ENCODE measurements around the gene ABLIM1. TPM values are rescaled to one million over a fixed set of nuclear protein-coding genes. Genes with fewer than 3 reads are reported as not detected.

ABLIM1 gene
- total RNA-seq, 1 donor from 2014 or later = 152 TPM

DNA sequence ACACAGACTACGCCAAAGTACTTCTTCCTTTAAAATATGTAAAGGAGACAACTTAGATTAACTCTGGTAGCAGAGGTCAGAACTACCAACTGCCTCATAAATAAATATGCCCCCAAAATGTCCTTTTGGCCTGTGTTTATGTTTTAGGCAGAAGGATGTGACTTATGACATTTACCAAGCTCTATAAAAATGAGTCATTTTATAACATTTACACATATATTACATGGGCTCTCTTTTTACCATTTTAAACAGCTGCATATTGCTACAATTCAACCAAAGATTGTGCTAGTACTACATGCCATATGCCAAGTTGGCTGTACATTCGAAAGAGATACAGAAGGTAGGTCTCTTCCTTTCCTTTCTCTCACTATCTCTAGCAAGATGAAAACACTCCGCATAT lies 12.4 kb downstream of the ABLIM1 start:
- no peak for FAIRE-seq

DNA sequence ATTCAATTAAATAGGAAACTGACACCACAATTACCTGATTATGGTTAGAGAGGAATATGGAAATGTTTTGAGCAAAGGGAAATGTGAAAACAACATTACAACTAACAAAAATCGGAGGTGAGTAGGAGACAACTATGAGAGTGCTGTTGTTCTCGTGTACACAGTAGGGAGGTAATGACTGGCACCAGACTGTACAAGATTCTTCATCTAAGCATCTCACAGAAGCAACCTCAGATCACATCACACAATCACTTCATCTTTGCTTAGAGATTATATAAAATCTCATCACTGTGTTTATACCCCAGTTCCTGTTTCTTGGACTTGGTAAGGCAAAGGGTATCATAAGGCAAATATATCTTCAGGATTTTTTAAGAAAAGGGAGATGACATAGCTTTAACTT lies 14.9 kb downstream of the ABLIM1 start:
- DNase-seq (ENCODE audit: low read depth) (no peak), FAIRE-seq (no peak)
- Histone ChIP-seq H3K27me3 (ENCODE audit: control insufficient read depth, insufficient read depth, low read length) (no peaks in the 10 kb centered on the region), H3K36me3 (ENCODE audit: control insufficient read depth, insufficient read depth, low read length) (no peaks in the 10 kb centered on the region), H3K4me3 (ENCODE audit: low read depth, low read length) (no peak overlapping the region)
- TF ChIP-seq, protein P1, sequence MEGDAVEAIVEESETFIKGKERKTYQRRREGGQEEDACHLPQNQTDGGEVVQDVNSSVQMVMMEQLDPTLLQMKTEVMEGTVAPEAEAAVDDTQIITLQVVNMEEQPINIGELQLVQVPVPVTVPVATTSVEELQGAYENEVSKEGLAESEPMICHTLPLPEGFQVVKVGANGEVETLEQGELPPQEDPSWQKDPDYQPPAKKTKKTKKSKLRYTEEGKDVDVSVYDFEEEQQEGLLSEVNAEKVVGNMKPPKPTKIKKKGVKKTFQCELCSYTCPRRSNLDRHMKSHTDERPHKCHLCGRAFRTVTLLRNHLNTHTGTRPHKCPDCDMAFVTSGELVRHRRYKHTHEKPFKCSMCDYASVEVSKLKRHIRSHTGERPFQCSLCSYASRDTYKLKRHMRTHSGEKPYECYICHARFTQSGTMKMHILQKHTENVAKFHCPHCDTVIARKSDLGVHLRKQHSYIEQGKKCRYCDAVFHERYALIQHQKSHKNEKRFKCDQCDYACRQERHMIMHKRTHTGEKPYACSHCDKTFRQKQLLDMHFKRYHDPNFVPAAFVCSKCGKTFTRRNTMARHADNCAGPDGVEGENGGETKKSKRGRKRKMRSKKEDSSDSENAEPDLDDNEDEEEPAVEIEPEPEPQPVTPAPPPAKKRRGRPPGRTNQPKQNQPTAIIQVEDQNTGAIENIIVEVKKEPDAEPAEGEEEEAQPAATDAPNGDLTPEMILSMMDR (IDR thresholded peaks at IDR 0.05; ENCODE audit: insufficient read depth, low read length, severe bottlenecking) = no peak

More for the DNA sequence above, 12.4 kb downstream of the ABLIM1 start:
- H3K4me3 ChIP-seq (ENCODE audit: low read depth, low read length) = no peak overlapping the region
- no peak for DNase-seq (ENCODE audit: low read depth)
- H3K36me3 ChIP-seq (ENCODE audit: control insufficient read depth, insufficient read depth, low read length) = no peaks in the 10 kb centered on the region
- no peaks in the 10 kb centered on the region for H3K27me3 ChIP-seq (ENCODE audit: control insufficient read depth, insufficient read depth, low read length)
- TF ChIP-seq, protein P1 (IDR thresholded peaks at IDR 0.05; ENCODE audit: insufficient read depth, low read length, severe bottlenecking) = no peak

DNA sequence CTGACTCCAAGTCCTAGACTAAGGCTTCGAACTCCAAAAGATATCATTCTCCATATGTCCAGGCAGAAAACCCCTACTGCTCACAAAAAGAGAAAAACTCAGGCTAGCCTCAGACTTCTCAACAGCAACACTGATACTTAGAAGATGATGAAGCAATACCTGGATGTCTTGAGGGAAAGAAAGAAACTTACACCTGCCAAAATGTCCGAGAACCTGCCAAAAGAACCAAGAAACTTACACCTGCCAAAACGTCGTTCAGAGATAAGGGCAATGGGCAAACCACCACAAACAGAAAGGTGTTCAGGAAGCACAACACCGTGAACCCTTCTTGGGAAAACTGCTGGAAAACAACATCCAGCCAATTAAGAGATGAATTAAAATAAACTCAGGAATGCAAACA lies 15.3 kb downstream of the ABLIM1 start:
- DNase-seq (ENCODE audit: low read depth) = no peak
- no peaks in the 10 kb centered on the region for H3K27me3 ChIP-seq (ENCODE audit: control insufficient read depth, insufficient read depth, low read length)
- TF ChIP-seq, protein P1 (IDR thresholded peaks at IDR 0.05; ENCODE audit: insufficient read depth, low read length, severe bottlenecking) = no peak
- no peak for FAIRE-seq
- H3K36me3 ChIP-seq (ENCODE audit: control insufficient read depth, insufficient read depth, low read length) = no peaks in the 10 kb centered on the region
- no peak overlapping the region for H3K4me3 ChIP-seq (ENCODE audit: low read depth, low read length)

DNA sequence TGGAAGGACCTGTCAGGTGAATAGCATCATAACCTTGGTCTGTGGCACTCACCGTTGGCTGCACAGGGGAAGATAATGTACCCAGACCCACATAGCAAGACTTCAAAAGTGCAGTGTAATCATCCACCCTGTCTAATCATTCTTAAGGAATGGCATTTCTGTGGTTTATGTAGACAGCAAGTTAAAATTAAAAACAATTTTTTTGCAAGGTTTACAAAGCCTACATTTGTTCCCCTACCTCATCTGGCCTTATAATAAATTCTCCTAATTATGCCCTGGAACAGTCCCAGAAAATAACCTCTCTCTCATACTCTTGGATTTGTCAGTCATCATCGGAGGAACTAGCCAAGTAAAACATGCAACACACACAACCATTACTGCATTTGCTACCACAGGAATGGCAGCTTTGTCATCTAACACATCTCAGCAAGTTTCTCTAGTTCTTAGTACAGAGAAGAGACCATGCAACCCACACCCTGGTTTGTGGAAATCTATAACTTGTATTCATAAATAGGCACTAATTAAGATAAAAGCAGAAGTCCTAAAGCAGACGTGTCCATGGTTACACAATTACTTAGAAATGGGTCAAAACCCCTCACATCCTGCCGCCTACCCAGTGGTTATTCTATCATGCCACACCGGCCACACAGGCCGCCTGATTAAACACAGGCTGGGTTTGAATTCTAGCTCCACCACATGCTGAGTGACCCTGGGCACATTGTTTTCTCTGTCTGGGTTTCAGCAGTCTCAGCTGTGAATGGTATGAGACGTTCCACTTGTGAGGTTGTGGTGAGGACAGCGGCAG lies 19.1 kb downstream of the ABLIM1 start:
- H3K36me3 ChIP-seq (ENCODE audit: control insufficient read depth, insufficient read depth, low read length) = no peaks in the 10 kb centered on the region
- H3K4me3 ChIP-seq (ENCODE audit: low read depth, low read length) = no peak overlapping the region
- DNase-seq (ENCODE audit: low read depth) = no peak
- FAIRE-seq = no peak
- TF ChIP-seq, protein P1 (IDR thresholded peaks at IDR 0.05; ENCODE audit: insufficient read depth, low read length, severe bottlenecking) = no peak
- H3K27me3 ChIP-seq (ENCODE audit: control insufficient read depth, insufficient read depth, low read length) = no peaks in the 10 kb centered on the region

DNA sequence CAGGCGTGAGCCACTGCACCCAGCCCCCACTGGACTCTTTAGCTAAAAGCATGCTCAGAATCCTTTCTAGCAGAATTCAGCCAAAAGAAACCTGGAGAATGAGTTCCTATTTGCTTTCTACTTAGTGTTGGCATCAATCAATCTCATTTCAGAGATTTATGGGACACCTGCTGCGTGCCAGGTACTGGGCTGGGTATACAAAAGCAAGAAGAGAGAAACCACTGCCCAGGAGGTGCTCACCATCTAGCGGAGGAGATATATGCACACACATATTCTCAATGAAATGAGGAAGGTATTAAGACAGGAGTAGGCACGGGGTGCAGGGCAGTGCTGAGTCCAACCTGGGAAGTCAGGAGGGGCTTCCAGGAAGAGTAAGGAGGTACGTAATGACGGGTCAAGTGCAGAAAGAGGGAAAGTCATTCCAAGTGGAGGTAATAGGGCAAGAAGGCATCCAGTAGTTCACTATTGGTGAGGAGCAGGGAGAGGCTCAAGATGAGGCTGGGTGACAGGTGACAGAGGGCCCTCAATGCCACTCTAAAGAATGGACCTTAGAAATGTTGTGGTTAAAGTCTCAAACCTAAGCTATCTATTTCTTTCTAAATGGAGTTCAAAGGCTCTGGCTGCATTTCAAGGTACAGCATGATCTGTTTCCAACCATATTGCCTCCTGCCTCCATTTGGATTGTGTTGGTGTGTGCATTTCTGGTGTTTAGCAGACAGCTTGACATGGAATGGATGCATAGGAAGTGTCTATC lies 22.1 kb downstream of the ABLIM1 start:
- no peaks in the 10 kb centered on the region for H3K36me3 ChIP-seq (ENCODE audit: control insufficient read depth, insufficient read depth, low read length)
- H3K4me3 ChIP-seq (ENCODE audit: low read depth, low read length) = no peak overlapping the region
- no peaks in the 10 kb centered on the region for H3K27me3 ChIP-seq (ENCODE audit: control insufficient read depth, insufficient read depth, low read length)
- TF ChIP-seq, protein P1 (IDR thresholded peaks at IDR 0.05; ENCODE audit: insufficient read depth, low read length, severe bottlenecking) = no peak
- no peak for FAIRE-seq
- DNase-seq (ENCODE audit: low read depth) = no peak
